ENCODE results near the gene SAP30BP.

DNA sequence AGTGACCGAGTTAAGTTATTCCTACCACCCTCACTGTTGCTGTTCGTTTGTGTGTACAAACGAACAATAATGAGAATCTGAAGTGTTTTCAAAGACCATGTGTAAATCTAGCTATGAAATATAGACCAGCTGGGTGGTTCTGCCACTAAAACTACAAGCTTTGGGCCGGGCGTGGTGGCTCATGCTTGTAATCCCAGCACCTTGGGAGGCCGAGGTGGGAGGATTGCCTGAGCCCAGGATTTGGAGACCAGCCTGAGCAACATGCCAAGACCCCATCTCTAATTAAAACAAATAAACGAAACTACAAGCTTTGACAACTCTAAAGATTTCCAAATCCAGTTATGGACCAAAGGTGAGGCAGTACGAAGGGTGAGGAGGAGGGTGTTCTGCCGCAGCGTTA lies 1.2 kb upstream of the SAP30BP start:
- no peak for TF ChIP-seq EP300 (IDR thresholded peaks at IDR 0.05; ENCODE audit: borderline replicate concordance)
- no peak for TF ChIP-seq FOXM1 (IDR thresholded peaks at IDR 0.05; ENCODE audit: borderline replicate concordance, low read depth)
- no peak for TF ChIP-seq CEBPB (IDR thresholded peaks at IDR 0.05)
- TF ChIP-seq, protein P1, sequence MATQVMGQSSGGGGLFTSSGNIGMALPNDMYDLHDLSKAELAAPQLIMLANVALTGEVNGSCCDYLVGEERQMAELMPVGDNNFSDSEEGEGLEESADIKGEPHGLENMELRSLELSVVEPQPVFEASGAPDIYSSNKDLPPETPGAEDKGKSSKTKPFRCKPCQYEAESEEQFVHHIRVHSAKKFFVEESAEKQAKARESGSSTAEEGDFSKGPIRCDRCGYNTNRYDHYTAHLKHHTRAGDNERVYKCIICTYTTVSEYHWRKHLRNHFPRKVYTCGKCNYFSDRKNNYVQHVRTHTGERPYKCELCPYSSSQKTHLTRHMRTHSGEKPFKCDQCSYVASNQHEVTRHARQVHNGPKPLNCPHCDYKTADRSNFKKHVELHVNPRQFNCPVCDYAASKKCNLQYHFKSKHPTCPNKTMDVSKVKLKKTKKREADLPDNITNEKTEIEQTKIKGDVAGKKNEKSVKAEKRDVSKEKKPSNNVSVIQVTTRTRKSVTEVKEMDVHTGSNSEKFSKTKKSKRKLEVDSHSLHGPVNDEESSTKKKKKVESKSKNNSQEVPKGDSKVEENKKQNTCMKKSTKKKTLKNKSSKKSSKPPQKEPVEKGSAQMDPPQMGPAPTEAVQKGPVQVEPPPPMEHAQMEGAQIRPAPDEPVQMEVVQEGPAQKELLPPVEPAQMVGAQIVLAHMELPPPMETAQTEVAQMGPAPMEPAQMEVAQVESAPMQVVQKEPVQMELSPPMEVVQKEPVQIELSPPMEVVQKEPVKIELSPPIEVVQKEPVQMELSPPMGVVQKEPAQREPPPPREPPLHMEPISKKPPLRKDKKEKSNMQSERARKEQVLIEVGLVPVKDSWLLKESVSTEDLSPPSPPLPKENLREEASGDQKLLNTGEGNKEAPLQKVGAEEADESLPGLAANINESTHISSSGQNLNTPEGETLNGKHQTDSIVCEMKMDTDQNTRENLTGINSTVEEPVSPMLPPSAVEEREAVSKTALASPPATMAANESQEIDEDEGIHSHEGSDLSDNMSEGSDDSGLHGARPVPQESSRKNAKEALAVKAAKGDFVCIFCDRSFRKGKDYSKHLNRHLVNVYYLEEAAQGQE (IDR thresholded peaks at IDR 0.05; ENCODE audit: low read depth), result no peak
- TF ChIP-seq EGR1 (IDR thresholded peaks at IDR 0.05), result no peak
- TF ChIP-seq, protein P2, sequence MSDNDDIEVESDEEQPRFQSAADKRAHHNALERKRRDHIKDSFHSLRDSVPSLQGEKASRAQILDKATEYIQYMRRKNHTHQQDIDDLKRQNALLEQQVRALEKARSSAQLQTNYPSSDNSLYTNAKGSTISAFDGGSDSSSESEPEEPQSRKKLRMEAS (IDR thresholded peaks at IDR 0.05), result no peak
